PC-3 (cell line): ENCODE data around the gene MGAT5.

ENCODE experiments used
- EZH2 ChIP-seq: fragments of 300-600 bp; sonication (generic); IDR thresholded peaks from one replicate; pipeline ENCODE4 v1.6.1; 2017; ENCODE audit warnings: antibody characterized with exemption, mild to moderate bottlenecking, low read length; ENCODE audit not compliant: unreplicated experiment
- TF ChIP-seq, protein P1 (sequence below): fragments of 300-600 bp; sonication (generic); conservative IDR thresholded peaks from 2 replicates; pipeline ENCODE4 v1.5.1; 2017; ENCODE audit warnings: antibody characterized with exemption, low read depth, mild to moderate bottlenecking, low read length

DNA sequence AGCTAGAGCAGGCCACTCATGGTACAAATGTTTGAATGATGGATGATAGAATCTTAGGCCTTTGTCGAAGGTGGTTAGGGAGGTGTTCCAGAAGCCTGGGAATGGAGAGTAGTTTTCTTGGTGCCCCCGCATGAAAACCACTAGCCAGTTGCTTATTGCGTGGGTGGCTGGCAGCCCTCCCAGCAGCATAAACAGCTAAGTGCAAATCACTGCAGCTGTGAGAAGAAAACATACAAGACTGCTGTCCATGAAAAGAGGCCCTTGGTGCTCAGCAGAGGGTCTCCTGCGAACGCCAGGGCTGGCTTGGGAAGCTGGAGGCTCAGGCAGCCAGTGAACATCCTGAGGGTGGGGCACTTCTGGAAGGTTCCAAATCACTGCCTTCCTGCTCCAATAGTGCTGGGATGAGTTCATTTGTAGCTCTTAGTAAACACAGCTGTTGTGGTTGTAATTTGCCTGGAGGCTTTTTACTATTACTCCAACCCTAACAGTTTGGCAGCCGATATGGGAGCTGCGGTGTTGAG lies 118.8 kb downstream of the MGAT5 start:
- TF ChIP-seq EZH2 = no peak
- TF ChIP-seq, protein P1, sequence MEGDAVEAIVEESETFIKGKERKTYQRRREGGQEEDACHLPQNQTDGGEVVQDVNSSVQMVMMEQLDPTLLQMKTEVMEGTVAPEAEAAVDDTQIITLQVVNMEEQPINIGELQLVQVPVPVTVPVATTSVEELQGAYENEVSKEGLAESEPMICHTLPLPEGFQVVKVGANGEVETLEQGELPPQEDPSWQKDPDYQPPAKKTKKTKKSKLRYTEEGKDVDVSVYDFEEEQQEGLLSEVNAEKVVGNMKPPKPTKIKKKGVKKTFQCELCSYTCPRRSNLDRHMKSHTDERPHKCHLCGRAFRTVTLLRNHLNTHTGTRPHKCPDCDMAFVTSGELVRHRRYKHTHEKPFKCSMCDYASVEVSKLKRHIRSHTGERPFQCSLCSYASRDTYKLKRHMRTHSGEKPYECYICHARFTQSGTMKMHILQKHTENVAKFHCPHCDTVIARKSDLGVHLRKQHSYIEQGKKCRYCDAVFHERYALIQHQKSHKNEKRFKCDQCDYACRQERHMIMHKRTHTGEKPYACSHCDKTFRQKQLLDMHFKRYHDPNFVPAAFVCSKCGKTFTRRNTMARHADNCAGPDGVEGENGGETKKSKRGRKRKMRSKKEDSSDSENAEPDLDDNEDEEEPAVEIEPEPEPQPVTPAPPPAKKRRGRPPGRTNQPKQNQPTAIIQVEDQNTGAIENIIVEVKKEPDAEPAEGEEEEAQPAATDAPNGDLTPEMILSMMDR = no peak
